HL-60 (cell line): ENCODE results near the gene PLA2G6.

Experiments used
- DNase-seq, 2 experiments: peaks; one replicate each; pipeline ENCODE4 v3.0.0-alpha.2; 2010 to 2020; ENCODE audit warnings: low read depth in 1 of 2, low spot score in 1 of 2
- H3K27ac ChIP-seq: fragments of 250-450 bp; sonication (Bioruptor Pico); replicated peaks from 2 replicates; pipeline ENCODE4 v1.5.1; 2020; ENCODE audit warnings: mild to moderate bottlenecking, moderate library complexity
- H3K27me3 ChIP-seq: fragments of 250-450 bp; sonication (Bioruptor Pico); 2 replicates; pipeline ENCODE4 v1.5.1; 2021; ENCODE audit warnings: mild to moderate bottlenecking, moderate library complexity; ENCODE audit not compliant: insufficient read depth, poor library complexity, severe bottlenecking
- H3K4me3 ChIP-seq: replicated peaks from 2 replicates; pipeline ENCODE4 v1.5.1; 2011; ENCODE audit warnings: mild to moderate bottlenecking, control low read depth, low read length; ENCODE audit not compliant: insufficient read depth
- CTCF ChIP-seq: IDR thresholded peaks from one replicate; pipeline ENCODE4 v1.5.1; 2011; ENCODE audit warnings: low read length, control low read depth, inconsistent platforms; ENCODE audit not compliant: insufficient read depth
- GABPA ChIP-seq: IDR thresholded peaks from 2 replicates; pipeline ENCODE4 v1.6.1; 2012; ENCODE audit warnings: low read depth
- POLR2AphosphoS5 ChIP-seq: IDR thresholded peaks from 2 replicates; pipeline ENCODE4 v1.6.1; 2012; ENCODE audit warnings: low read depth
- REST ChIP-seq: IDR thresholded peaks from 2 replicates; pipeline ENCODE4 v1.6.1; 2012; ENCODE audit warnings: low read depth; ENCODE audit not compliant: insufficient replicate concordance
- SPI1 ChIP-seq: IDR thresholded peaks from 2 replicates; pipeline ENCODE4 v1.6.1; 2012; ENCODE audit warnings: low read depth, mild to moderate bottlenecking, borderline replicate concordance

PLA2G6 gene

GRCh38 chr22:38075961-38076360, 105.7 kb downstream of the PLA2G6 start:
- Histone ChIP-seq H3K4me3 (no peak overlapping the region), H3K27ac (no peak overlapping the region), H3K27me3 (peaks cover 10% of the 10 kb centered on the region)
- no peak for DNase-seq
- TF ChIP-seq CTCF (no peak), SPI1 (no peak), GABPA (no peak), REST (no peak), POLR2AphosphoS5 (no peak)

GRCh38 chr22:38075105-38075825, 106.4 kb downstream of the PLA2G6 start:
- Histone ChIP-seq H3K4me3 (no peak overlapping the region), H3K27ac (no peak overlapping the region), H3K27me3 (peaks cover 3% of the 10 kb centered on the region)
- no peak for TF ChIP-seq SPI1
- no peak for TF ChIP-seq GABPA
- TF ChIP-seq REST, result no peak
- TF ChIP-seq POLR2AphosphoS5, result no peak
- no peak for TF ChIP-seq CTCF
- no peak for DNase-seq

GRCh38 chr22:38074181-38075104, 107.2 kb downstream of the PLA2G6 start:
- H3K27me3 ChIP-seq, result no peaks in the 10 kb centered on the region
- TF ChIP-seq REST (no peak), CTCF (no peak), SPI1 (no peak), GABPA (no peak), POLR2AphosphoS5 (no peak)
- DNase-seq, result no peak
- no peak overlapping the region for H3K4me3 ChIP-seq
- H3K27ac ChIP-seq, result no peak overlapping the region
